Iris pigment epithelial cell (primary cell): ENCODE results near the gene SLC35E3.
"Not testable (repeated sequence)": the region's sequence is repeated elsewhere in the genome, so short reads cannot be mapped to it uniquely, and the experiment has no call there.

Source experiments
- DNase-seq: peaks from one replicate; pipeline ENCODE4 v3.0.0-alpha.2; 2011; ENCODE audit warnings: low read depth

Gene SLC35E3

DNA sequence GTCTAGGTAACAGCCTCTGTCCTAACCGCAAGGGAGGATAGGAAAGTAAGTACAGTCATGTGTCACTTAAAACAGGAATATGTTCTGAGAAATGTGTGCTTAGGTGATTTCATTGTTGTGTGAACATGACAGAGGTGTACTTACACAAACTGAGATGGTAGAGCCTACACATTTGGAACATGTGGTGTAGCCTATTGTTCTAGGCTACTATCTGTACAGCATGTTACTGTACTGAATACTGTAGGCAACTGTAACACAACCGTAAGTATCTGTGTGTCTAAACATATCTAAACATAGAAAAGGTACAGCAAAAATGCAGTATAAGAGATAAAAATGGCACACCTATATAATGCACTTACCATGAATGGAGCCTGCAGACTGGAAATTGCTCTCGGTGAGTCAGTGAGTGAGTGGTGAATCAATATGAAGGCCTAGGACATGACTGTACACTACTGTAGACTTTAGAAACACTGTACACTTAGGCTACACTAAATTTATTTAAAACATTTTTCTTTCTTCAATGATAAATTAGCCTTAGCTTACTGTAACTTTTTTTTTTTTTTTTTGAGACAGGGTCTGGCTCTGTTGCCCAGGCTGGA lies 48.8 kb downstream of the SLC35E3 start:
- peak; percentile 83 for DNase-seq

DNA sequence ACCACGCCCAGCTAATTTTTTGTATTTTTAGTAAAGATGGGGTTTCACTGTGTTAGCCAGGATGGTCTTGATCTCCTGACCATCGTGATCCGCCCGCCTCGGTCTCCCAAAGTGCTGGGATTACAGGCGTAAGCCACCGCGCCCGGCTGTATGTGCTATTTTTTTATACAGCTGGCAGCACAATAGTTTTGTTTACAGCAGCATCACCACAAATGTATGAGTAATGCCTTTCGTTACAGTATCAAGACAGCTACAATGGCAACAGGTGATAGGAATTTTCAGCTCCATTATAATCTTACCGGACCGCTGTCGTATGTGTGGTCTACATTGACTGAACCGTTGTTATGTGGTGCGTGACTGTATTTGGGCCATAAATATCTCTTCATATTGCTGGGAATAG lies 50.4 kb downstream of the SLC35E3 start:
- no peak for DNase-seq

DNA sequence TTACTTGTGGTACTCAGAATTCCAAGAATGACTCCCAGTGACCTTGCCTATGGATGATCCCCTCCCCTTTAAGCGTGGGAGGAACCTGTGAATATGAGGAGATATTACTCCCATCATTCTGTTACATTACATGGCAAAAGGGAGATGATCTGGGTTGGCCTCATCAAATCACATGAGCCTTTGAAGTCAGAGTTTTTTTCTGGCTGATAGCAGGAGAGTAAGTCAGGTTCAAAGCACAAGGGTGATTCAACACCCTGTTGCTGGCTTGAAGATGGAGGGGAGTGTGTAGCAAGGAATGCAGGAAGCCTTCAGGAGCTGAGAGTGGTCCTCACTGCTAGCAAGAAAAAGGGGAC lies 52.9 kb downstream of the SLC35E3 start:
- DNase-seq: no peak

DNA sequence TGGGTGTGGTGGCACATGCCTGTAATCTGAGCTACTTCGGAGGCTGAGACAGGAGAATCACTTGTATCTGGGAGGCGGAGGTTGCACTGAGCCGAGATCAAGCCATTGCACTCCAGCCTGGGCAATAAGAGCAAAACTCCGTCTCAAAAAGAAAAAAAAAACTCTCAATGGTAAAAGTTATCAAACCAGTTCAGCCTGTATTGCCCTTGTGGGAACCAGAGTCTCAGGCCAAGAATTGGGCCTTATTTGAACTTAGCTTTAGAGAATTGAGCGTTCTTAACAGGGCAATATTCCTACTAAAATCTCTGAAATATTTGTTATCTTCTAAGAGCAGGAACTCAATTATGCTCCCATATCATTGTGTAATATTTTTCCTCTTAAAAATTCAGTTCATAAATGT lies 54.3 kb downstream of the SLC35E3 start:
- DNase-seq: no peak

DNA sequence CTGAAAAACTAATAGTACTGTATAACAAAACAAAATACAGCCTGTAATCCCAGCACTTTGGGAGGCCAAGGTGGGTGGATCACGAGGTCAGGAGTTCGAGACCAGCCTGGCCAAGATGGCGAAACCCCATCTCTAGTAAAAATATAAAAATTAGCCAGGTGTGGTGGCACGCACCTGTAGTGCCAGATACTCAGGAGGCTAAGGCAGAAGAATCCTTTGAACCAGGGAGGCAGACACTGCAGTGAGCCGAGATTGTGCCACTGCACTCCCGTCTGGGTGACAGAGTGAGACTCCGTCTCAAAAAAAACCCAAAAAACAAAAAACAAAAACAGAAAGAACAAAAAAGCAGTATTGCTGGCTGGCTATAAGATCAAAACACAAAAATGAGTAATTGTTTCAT lies 55.1 kb downstream of the SLC35E3 start:
- not testable (repeated sequence) for DNase-seq

DNA sequence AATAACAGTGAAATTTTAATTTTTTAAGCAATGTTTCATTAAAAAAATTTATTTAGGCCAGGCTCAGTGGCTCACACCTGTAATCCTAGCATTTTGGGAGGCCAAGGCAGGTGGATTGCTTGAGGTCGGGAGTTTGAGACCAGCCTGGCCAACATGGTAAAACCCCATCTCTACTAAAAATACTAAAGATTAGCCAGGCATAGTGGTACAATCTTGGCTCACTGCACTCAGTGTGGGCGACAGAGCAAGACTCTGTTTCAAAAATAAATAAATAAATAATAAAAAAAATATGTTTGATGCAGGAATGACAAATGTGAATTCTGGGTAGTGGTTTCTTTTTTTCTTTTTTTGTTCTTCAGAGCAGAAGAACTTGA lies 56.4 kb downstream of the SLC35E3 start:
- DNase-seq: not testable (repeated sequence)

DNA sequence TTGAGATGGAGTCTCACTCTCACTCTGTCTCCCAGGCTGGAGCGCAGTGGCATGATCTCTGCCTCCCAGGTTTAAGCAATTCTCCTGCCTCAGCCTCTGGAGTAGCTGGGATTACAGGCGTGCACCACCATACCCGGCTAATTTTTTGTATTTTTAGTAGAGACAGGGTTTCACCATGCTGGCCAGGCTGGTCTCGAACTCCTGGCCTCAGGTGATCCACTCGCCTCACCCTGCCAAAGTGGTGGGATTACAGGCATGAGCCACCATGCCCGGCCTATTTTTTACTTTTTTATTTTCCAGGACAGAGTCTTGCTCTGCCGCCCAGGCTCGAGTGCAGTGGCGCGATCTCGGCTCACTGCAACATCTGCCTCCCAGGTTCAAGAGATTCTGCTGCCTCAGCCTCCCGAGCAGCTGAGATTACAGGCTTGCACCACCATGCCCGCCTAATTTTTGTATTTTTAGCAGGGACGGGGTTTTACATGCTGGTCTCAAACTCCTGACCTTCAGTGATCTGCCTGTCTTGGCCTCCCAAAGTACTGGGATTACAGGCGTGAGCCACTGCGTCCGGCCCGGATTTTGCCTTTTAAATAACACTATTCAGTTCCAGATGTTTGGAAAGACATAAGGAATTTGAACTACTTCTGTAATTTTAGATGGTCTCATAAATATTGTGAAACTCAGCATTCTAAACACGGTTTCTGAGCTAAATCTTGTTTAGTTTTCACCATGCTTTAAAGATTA lies 57.1 kb downstream of the SLC35E3 start:
- DNase-seq: peak; percentile 52

DNA sequence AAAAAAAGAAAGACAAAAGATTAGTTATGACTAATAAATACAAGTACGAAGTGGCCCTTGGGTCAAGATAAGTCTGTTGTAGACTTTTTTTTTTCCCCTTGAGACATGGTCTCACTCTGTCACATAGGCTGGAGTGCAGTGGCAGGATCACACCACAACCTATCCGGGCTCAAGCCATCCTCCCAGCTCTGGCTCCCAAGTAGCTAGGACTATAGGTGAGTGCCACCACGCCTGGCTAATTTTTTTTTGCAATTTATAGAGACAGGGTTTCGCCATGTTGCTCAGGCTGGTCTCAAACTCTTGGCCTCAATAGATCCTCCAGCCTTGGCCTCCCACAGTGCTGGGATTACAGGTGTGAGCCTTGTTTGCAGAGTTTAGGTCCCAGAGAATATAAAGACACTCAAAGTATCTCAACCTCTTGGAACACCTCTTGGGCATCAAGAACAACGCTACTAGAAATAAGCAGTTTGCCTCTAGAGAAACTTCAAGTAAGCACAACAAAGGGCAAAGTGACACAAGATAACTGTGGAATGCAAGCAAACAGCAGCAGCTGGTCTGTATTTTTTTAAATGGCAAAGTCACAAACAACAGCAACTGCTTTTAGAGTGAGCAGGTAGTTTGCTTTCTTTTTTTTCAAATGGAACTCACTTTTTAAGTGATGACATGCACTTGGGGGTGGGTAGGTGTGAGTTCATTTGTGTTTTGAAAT lies 58.1 kb downstream of the SLC35E3 start:
- no peak for DNase-seq

DNA sequence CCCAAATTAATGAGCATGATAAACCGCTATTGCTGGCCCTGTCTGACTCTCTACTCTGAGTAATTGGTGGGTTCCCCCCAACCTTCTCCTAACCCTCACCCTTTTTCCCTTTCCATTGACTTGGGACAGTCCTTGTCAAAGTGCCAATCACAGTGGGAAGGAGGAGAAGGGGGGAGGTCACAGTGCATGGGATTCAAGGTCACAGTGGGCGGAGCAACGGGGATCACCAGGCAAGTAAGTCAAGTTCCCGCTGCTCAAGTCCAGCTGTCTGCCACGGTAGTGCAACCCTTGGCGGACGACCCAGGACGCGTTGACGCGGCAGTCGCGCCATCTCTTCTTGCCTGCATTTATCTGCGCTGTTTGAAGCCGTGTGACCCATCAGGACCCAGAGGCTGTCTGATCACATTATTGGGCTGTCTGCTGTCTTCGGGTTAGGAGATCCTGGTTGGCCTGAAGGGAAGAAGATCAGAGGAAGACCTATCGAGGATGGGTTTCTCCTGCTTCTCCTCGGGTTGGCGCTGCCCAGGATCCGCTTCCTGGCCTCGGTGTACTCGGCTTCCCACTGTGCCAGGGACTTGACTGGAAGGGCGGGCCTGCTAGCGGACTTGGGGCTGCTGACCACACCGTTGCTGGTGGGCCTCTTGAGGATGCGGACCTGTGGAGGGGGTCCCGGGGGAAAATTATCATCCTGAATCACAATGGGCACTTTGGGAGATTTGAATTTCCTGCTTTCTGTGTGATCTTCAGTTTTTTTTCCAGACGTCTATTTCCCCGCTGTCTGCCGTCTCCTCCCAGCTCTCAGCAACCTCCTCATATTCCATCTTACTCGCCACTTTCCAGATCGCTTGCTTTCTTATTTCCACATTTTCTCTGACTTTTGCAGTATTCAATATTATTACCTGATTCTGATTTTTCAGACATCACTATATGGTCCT lies 58.9 kb downstream of the SLC35E3 start:
- no peak for DNase-seq

DNA sequence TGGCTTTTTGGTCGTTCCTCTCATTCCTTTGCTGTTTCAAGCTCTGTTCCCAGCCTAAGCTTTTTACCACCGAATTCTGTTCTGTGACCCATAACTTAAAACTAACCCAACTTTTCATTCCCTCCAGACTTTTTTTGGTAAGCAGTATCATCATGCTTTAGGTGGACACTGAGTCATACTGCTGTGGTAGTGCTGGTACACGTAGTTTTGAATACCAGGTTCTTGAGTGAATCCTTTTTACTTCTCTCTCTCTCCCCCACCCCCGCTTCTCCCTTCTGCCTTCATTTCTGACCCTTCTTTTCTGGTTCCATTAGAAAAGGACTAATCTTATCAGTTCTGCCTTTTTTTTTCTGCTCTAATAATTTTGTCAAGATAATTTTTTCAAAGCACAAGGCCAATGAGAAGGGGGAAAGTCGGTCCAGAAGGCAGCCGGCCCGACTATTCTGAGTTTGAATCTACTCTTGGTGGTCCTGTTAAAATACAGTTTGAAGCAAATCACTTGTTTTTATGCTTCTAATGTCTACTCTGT lies 59.7 kb downstream of the SLC35E3 start:
- DNase-seq: no peak

DNA sequence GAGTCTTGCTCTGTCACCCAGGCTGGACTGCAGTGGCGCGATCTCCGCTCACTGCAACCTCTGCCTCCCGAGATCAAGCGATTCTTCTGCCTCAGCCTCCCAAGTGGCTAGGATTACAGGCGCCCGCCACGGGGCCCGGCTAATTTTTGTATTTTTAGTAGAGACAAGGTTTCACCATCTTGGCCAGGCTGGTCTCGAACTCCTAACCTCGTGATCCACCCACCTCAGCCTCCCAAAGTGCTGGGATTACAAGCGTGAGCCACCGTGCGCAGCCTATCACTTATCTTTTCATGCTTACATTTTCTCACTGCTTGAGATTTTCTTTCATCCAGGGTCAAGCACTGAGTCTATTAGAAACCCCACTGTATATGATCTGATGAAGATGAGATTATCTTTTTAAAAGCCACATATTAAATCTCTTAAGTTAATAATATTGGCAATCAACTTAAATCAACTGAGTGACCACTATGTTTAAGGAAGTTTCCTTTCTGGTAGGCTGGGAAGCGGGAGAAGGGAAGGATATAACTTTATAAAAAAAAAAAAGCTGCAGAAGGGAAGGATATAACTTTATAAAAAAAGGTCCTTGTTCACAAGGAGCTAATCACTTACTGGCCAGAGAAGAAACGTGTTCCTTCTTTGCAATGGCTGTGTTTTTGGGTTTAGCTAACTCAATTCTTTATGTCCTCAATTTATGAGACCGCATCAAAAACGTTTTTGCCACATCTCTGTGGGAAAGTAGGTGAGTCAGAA lies 60.7 kb downstream of the SLC35E3 start:
- DNase-seq: no peak

DNA sequence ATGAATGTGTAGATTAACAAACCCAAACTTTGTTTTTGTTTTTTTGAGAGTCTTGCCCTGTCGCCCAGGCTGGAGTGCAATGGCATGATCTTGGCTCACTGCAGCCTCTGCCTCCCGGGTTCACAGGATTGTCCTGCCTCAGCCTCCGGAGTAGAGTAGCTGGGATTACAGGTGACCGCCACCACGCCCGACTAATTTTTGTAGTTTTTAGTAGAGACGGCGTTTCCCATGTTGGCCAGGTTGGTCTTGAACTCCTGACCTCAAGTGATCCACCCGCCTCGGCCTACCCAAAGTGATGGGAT lies 61.2 kb downstream of the SLC35E3 start:
- not testable (repeated sequence) for DNase-seq

DNA sequence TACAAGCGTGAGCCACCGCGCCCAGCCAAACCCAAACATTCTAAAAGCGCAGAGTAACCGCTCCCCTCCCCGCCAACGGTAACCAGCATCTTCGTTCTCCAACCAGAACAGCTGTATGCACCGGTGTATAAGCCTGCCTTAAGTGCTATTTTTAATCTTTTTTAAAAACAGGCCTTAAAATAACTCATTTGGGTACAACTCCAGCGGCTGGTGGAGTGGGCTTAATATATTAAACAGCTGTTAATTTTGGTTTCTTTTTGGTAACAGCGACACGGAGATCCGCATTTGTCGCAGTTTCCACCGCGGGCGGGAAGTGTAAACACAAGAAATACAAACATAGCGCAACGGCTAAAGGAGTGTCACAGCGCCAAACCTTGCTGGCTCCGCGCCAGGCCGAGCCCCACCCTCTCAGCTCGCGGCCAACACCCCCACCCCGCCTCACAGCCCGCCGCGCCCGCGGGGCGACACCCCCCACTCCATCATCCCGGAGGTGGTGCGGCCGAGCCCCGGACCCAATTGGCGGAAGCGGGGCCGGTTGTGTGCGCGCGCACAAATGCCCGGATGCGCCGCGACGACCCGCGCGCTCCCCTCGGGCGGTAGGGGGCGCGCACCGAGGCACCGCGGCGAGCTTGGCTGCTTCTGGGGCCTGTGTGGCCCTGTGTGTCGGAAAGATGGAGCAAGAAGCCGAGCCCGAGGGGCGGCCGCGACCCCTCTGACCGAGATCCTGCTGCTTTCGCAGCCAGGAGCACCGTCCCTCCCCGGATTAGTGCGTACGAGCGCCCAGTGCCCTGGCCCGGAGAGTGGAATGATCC lies 61.8 kb downstream of the SLC35E3 start, which contains the start of gene MDM2:
TSS of gene MDM2 (plus strand) at position 602 of the 812 bp plus-strand sequence. CDS start 301 bp downstream, outside the sequence.
- DNase-seq: peak; percentile 87

DNA sequence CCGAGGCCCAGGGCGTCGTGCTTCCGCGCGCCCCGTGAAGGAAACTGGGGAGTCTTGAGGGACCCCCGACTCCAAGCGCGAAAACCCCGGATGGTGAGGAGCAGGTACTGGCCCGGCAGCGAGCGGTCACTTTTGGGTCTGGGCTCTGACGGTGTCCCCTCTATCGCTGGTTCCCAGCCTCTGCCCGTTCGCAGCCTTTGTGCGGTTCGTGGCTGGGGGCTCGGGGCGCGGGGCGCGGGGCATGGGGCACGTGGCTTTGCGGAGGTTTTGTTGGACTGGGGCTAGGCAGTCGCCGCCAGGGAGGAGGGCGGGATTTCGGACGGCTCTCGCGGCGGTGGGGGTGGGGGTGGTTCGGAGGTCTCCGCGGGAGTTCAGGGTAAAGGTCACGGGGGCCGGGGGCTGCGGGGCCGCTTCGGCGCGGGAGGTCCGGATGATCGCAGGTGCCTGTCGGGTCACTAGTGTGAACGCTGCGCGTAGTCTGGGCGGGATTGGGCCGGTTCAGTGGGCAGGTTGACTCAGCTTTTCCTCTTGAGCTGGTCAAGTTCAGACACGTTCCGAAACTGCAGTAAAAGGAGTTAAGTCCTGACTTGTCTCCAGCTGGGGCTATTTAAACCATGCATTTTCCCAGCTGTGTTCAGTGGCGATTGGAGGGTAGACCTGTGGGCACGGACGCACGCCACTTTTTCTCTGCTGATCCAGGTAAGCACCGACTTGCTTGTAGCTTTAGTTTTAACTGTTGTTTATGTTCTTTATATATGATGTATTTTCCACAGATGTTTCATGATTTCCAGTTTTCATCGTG lies 62.6 kb downstream of the SLC35E3 start:
- peak; percentile 97 for DNase-seq

DNA sequence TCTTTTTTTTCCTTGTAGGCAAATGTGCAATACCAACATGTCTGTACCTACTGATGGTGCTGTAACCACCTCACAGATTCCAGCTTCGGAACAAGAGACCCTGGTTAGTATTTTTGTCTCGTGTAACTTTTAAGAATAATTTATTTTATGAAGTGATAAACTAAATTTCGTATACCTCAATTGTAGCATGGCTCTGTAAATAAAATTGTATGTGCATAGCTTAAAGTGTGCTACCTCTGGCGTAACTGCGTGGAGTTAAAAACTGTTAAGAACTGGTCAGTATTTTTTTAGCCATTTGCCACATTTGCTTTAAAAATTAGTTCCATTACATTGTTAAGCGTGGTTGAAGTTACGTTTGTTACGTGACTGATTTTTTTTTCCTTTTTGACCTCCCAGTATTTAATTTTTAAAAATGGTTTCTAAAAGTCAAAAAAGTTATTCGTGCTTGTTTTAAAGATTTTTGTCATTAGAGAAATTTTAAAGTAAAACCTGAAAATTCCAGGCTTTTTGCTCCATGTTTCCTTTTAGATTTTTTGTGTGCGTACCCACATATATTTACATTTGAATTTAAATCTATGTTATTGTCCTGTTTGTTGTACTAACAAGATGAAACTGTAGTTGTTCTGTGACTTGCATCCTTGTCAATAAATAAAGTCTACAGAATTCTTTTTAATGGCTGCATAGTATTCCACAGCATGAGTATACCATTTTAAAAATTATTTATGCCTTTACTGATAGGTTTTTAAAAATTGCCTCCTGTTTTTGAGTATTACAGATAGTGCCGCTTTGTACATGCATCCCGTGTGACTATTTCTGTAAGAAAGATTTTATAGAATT lies 63.4 kb downstream of the SLC35E3 start:
- DNase-seq: no peak

DNA sequence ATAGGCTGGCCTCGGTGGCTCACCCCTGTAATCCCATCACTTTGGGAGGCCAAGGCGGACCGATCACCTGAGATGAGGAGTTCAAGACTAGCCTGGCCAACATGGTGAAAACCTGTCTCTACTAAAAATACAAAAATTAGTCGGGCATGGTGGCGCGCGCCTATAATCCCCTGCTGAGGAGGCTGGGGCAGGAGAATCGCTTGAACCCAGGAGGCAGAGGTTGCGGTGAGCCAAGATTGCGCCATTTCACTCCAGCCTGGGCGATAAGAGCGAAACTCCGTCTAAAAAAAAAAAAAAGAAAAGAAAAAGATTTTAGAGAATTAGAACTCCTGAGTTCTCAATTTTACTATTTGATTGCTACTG lies 64.0 kb downstream of the SLC35E3 start:
- DNase-seq: not testable (repeated sequence)

DNA sequence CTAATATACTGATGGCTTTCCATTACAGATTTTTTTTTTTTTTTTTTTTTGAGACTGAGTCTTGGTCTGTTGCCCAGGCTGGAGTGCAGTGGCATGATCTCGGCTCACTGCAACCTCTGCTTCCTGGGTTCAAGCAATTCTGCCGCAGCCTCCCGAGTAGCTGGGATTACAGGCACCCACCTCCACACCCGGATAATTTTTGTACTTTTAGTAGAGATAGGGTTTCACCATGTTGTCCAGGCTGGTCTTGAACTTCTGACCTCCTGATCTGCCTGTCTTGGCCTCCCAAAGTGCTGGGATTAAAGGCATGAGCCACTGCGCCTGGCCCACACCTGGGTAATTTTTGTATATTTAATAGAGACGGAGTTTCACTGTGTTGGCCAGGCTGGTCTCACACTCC lies 65.6 kb downstream of the SLC35E3 start:
- not testable (repeated sequence) for DNase-seq

DNA sequence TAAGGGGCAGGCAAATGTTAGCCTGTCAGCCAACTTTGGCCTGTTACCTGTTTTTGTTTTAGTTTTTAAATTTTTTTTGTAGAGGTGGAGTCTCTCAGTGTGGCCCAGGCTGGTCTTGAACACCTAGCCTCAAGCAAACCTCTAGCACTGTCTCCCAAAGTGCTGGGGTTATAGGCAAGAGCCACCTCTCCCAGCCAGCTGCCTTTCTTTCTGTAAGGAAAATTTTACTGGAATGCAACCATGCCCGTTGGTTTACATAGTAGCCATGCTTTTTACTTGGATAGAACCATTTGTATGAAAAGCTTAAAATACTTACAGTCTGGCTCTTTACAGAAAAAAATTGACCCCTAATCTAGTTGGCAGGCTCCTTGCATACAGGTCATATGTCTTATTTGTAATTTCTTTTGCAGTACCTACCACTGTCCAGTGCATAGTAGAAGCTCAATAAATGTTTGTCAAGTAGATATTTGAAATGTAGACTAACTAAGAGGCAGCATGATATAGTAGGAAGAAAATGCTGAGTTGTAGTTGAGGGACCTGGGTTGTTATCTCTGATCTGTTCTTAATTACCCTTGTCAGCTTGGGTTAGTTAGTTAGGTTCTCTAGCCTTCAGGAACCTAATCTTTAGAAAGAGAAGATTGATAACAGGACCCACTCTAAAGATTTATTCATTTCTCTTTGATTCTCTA lies 66.7 kb downstream of the SLC35E3 start:
- no peak for DNase-seq
